Measurements from ENCODE around the gene NINL. TPM values are rescaled to one million over a fixed set of nuclear protein-coding genes. Genes with fewer than 3 reads are reported as not detected.
"Not testable (repeated sequence)": the region's sequence is repeated elsewhere in the genome, so short reads cannot be mapped to it uniquely, and the experiment has no call there.

The NINL gene
- total RNA-seq, 1 experiment from 2014 or later: 7.2 TPM

- H4K20me1 ChIP-seq (ENCODE audit: insufficient read depth): no peaks in the 10 kb centered on the region
- BruUV-seq (replicated peaks): no TSS peak
- intact Hi-C loops (cut with micrococcal nuclease): no loop called here
- H3K9me2 ChIP-seq (ENCODE audit: insufficient read depth): no peaks in the 10 kb centered on the region
- no peak overlapping the region for H3K9ac ChIP-seq (ENCODE audit: low read length)
- H3K4me3 ChIP-seq (replicated peaks in 1 of 2; ENCODE audit: low read depth in 1 of 2, low read length in 2 of 2): no peak overlapping the region
- no peak overlapping the region for H3K27ac ChIP-seq (ENCODE audit: low read depth, low read length)
- no peaks in the 10 kb centered on the region for H3K79me2 ChIP-seq (ENCODE audit: insufficient read depth, low read length)
- ChIA-PET CTCF (no interaction called here), RAD21 (ENCODE audit: low non-redundant PET in 1 of 2, low total read pairs in 2 of 2, uncharacterized antibody in 2 of 2, unreplicated experiment in 2 of 2) (no interaction called here), POLR2A (no interaction called here)
- no peak for ATAC-seq
- no peak overlapping the region for H3K4me2 ChIP-seq (ENCODE audit: low read length)
- TF ChIP-seq CBX3 (IDR thresholded peaks at IDR 0.05; ENCODE audit: low read depth): no peak
- TF ChIP-seq YY1 (IDR thresholded peaks at IDR 0.05; ENCODE audit: extremely low read depth, insufficient replicate concordance, low read depth, low read length): no peak
- no peak for TF ChIP-seq ZFX (IDR thresholded peaks at IDR 0.05)
- no peak for TF ChIP-seq SRF (IDR thresholded peaks at IDR 0.05; ENCODE audit: low read depth)
- no peaks in the 10 kb centered on the region for H3K27me3 ChIP-seq (ENCODE audit: insufficient read depth, low read length)
- no peak overlapping the region for H2AFZ ChIP-seq (ENCODE audit: low read depth, low read length, poor library complexity, severe bottlenecking)
- H3K9me3 ChIP-seq (ENCODE audit: control insufficient read depth in 1 of 2, insufficient read depth in 1 of 2, low read depth in 1 of 2, low read length in 2 of 2): no peaks in the 10 kb centered on the region
- no peaks in the 10 kb centered on the region for H3K36me3 ChIP-seq (ENCODE audit: control insufficient read depth in 1 of 2, insufficient read depth in 2 of 2, low read length in 2 of 2)
- no peak for DNase-seq (ENCODE audit: low read depth, low spot score)
- peaks cover 6 to 21% of the 10 kb centered on the region in 2 experiments; a peak in 3 of 4 replicates for H3K4me1 ChIP-seq (ENCODE audit: control insufficient read depth in 1 of 2, insufficient read depth in 2 of 2, low read length in 2 of 2)
These were observed 2.2 kb upstream of the NINL start for GRCh38 chr20:25587536-25587935.

GRCh38 chr20:25586877-25587276 lies 1.5 kb upstream of the NINL start:
- no peaks in the 10 kb centered on the region for H3K9me2 ChIP-seq (ENCODE audit: insufficient read depth)
- TF ChIP-seq RAD21 (IDR thresholded peaks at IDR 0.05; ENCODE audit: low read depth): no peak
- no peak for TF ChIP-seq EZH2phosphoT487 (IDR thresholded peaks at IDR 0.05; ENCODE audit: borderline replicate concordance)
- no peak for TF ChIP-seq YY1 (IDR thresholded peaks at IDR 0.05; ENCODE audit: extremely low read depth, insufficient replicate concordance, low read depth, low read length)
- no peak for TF ChIP-seq EZH2 (IDR thresholded peaks at IDR 0.05)
- no peak for TF ChIP-seq POLR2A (IDR thresholded peaks at IDR 0.05; ENCODE audit: borderline replicate concordance, extremely low read depth, insufficient read depth, insufficient read length)
- no peak for TF ChIP-seq ZBTB33 (IDR thresholded peaks at IDR 0.05; ENCODE audit: extremely low read depth, insufficient replicate concordance, low read length)
- TF ChIP-seq FOSL1 (IDR thresholded peaks at IDR 0.05; ENCODE audit: low read depth): no peak
- TF ChIP-seq MAX (IDR thresholded peaks at IDR 0.05): no peak
- TF ChIP-seq CBX3 (IDR thresholded peaks at IDR 0.05; ENCODE audit: low read depth): no peak
- ChIA-PET CTCF (no interaction called here), RAD21 (ENCODE audit: low non-redundant PET in 1 of 2, low total read pairs in 2 of 2, uncharacterized antibody in 2 of 2, unreplicated experiment in 2 of 2) (no interaction called here), POLR2A (interaction anchor here (0.6 kb wide), 1 partner anchor 17 kb away, joined by 3 read pairs; no protein-coding TSS in a partner anchor)
- intact Hi-C loops (cut with micrococcal nuclease): no loop called here
- no peak overlapping the region for H3K4me3 ChIP-seq (replicated peaks in 1 of 2; ENCODE audit: low read depth in 1 of 2, low read length in 2 of 2)
- H3K79me2 ChIP-seq (ENCODE audit: insufficient read depth, low read length): no peaks in the 10 kb centered on the region
- no peak overlapping the region for H2AFZ ChIP-seq (ENCODE audit: low read depth, low read length, poor library complexity, severe bottlenecking)
- H3K27ac ChIP-seq (ENCODE audit: low read depth, low read length): no peak overlapping the region
- no peaks in the 10 kb centered on the region for H4K20me1 ChIP-seq (ENCODE audit: insufficient read depth)
- peaks cover 6 to 21% of the 10 kb centered on the region in 2 experiments; a peak in 3 of 4 replicates for H3K4me1 ChIP-seq (ENCODE audit: control insufficient read depth in 1 of 2, insufficient read depth in 2 of 2, low read length in 2 of 2)
- ATAC-seq: no peak
- H3K36me3 ChIP-seq (ENCODE audit: control insufficient read depth in 1 of 2, insufficient read depth in 2 of 2, low read length in 2 of 2): no peaks in the 10 kb centered on the region
- H3K4me2 ChIP-seq (ENCODE audit: low read length): no peak overlapping the region
- H3K27me3 ChIP-seq (ENCODE audit: insufficient read depth, low read length): no peaks in the 10 kb centered on the region
- no peak for DNase-seq (ENCODE audit: low read depth, low spot score)
- H3K9ac ChIP-seq (ENCODE audit: low read length): no peak overlapping the region
- H3K9me3 ChIP-seq (ENCODE audit: control insufficient read depth in 1 of 2, insufficient read depth in 1 of 2, low read depth in 1 of 2, low read length in 2 of 2): no peaks in the 10 kb centered on the region
- no TSS peak for BruUV-seq (replicated peaks)

GRCh38 chr20:25583607-25584006 lies 1.7 kb downstream of the NINL start:
- H3K4me3 ChIP-seq (replicated peaks in 1 of 2; ENCODE audit: low read depth in 1 of 2, low read length in 2 of 2); H3K79me2 ChIP-seq (ENCODE audit: insufficient read depth, low read length); BruUV-seq (replicated peaks); H4K20me1 ChIP-seq (ENCODE audit: insufficient read depth); RAD21 ChIA-PET (ENCODE audit: low non-redundant PET in 1 of 2, low total read pairs in 2 of 2, uncharacterized antibody in 2 of 2, unreplicated experiment in 2 of 2); H3K36me3 ChIP-seq (ENCODE audit: control insufficient read depth in 1 of 2, insufficient read depth in 2 of 2, low read length in 2 of 2); POLR2A ChIA-PET; H3K27ac ChIP-seq (ENCODE audit: low read depth, low read length); H3K9ac ChIP-seq (ENCODE audit: low read length); H3K9me3 ChIP-seq (ENCODE audit: control insufficient read depth in 1 of 2, insufficient read depth in 1 of 2, low read depth in 1 of 2, low read length in 2 of 2); H3K4me2 ChIP-seq (ENCODE audit: low read length); H3K27me3 ChIP-seq (ENCODE audit: insufficient read depth, low read length); intact Hi-C loops (cut with micrococcal nuclease); H2AFZ ChIP-seq (ENCODE audit: low read depth, low read length, poor library complexity, severe bottlenecking); ATAC-seq; DNase-seq (ENCODE audit: low read depth, low spot score); H3K9me2 ChIP-seq (ENCODE audit: insufficient read depth); CTCF ChIA-PET: not testable (repeated sequence)
- peaks cover 6 to 21% of the 10 kb centered on the region in 2 experiments; a peak in 3 of 4 replicates for H3K4me1 ChIP-seq (ENCODE audit: control insufficient read depth in 1 of 2, insufficient read depth in 2 of 2, low read length in 2 of 2)
